NCI-H146 treated with DMSO at 0.1 percent for 48 hours (cell line): ENCODE results near the gene ZSWIM3.
A peak's percentile ranks its signal among the peaks of the same experiment; 100 is the strongest.
"Not testable (repeated sequence)": the region's sequence is repeated elsewhere in the genome, so short reads cannot be mapped to it uniquely, and the experiment has no call there.

Experiments used
- DNase-seq: peaks from one replicate; lab custom pipeline; 2025; ENCODE audit not compliant: unreplicated experiment; lab: John Stamatoyannopoulos, UW

Gene ZSWIM3

GRCh38 chr20:45857114-45857881, at the start of gene ZSWIM3, which contains the start of gene ACOT8:
Gene ZSWIM3 (plus strand): TSS chr20:45857614. CDS start chr20:45857826, 212 bp downstream.
Gene ACOT8 (minus strand): TSS chr20:45857392. CDS start chr20:45857315, 77 bp downstream.
- DNase-seq: peak; percentile 100

DNA sequence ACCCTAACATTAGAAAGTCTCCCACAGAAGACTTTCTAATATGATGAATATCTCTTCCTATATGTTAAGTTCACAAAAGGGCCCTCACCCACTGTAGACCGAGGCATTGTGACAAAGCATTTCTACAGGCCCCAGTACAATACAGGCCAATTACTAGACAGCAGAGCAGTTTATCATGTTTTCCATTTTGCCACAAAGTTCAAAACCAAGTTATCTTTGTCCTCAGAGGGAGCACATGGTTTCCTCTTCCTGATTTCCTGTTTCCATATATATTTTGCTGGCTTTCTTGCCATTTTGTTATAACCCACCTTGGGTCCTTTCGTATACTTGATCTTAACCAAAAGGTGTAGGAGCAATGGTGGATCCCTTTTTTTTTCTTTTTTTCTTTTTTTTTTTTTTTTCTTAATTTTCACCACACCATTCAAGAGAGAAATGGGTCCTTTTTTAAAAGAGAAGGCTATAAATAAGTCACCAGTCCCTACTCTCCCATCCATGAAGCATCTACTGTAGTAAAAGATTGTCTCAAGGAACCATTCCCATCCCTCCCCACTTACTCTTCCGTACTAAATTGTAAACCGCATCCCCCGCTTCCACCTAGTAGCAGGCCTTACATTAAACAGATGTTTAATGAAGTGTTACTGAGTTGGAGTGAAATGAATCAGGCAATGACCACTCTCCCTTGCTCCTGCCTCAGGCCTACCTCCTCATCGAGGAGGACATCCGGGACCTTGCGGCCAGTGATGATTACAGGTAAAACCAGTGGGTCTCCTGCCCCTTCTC, 47.0 kb upstream of the ZSWIM3 start:
- no peak for DNase-seq

GRCh38 chr20:45812157-45813005, 45.0 kb upstream of the ZSWIM3 start, which contains the start of gene UBE2C:
Gene UBE2C (plus strand): TSS chr20:45812644. CDS start chr20:45812696, 52 bp downstream.
- peak; percentile 99 for DNase-seq

DNA sequence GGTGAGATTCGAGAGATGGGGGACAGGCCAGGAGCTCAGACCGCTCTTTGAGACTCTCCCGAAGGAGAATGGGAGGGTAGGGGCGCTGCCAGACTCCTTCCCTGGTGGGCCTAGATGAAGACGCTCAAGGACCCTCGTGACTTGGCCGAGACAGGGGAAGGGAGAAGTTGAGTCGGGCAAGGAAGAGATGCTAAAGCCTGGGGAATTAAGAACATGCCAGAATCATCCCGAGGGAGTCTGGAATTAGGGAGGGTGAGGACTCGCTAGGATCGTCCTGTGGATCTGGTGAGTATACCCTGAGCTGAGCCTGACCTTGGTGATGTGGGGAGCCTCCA, 44.4 kb upstream of the ZSWIM3 start:
- DNase-seq: no peak

DNA sequence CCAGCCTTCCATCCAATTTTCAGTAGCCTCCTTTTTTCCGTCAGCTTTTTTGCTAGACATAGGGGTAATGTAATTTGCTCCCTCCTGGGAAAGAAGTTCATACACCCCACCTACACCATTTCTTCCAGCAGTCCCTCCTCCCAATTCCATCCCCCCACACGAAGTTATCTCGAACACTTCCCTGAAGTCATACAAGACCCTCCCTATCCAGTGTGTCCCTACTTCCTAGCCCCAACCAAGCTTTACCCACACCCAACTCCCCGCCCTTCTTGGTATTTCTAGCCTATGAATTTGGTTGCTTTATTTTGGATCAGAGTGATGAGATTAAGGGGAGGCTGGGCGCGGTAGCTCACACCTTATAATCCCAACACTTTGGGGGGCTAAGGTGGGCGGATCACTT, 43.9 kb upstream of the ZSWIM3 start:
- DNase-seq: no peak

DNA sequence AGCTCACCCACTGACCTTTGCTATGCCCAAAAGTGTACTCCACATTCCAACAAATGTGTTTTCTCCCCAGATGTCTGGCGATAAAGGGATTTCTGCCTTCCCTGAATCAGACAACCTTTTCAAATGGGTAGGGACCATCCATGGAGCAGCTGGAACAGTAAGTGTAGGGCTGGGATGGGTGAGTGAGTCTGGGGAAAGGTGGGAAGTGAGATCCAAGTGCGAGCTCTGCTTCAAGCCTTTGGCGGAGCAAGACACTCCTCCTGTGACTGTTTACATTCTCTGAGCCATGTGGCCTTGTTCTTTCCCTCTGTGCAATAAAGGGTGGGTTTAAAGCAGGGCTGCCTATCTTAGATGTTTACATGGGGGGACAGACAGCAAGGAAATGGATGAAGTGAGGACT, 43.1 kb upstream of the ZSWIM3 start:
- DNase-seq: no peak

DNA sequence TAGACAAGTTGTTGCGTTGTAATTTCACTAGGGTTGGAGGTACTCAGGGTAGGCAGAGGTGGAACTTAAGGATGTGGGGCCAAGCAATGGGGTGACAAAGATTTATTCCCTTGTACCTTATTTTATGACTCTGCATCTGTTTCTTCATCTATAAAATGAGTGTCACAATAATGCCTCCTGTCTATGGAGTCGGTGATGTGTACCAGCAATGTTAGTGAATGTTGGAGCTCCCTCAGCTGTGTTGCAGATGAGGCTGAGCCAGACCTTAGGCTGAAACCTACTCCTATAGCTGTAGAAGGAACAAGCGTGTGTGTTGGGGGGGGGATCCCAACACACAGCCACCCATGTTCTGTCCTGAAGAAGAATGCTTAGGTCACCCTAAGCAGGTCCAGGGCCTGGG, 40.5 kb upstream of the ZSWIM3 start:
- DNase-seq: no peak

- no peak for DNase-seq
Observed at GRCh38 chr20:45817376-45818194, 39.8 kb upstream of the ZSWIM3 start.

GRCh38 chr20:45818239-45818638, 39.2 kb upstream of the ZSWIM3 start:
- no peak for DNase-seq

GRCh38 chr20:45819466-45819865, 37.9 kb upstream of the ZSWIM3 start:
- no peak for DNase-seq

DNA sequence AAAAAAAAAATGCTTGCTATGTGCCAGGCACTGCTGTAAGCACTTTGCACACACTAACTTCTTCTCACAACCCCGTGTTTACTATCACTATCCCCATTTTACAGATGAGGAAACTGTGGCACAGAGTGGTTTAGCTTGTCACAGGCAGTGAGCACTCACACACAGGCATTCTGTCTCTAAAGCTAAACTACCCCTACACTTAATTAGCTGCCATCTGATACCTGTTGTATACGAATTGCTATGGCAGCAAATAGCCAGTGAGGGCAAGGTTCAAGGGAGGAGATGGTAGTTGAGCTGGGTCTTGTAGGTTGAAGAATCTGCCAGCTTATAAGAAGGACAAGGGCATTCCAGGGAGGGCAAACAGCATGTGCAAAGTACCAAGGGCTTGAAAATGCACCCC, 35.5 kb upstream of the ZSWIM3 start:
- DNase-seq: peak; percentile 22

GRCh38 chr20:45822857-45823256, 34.6 kb upstream of the ZSWIM3 start:
- DNase-seq: peak; percentile 17

GRCh38 chr20:45823949-45824835, 33.2 kb upstream of the ZSWIM3 start:
- peak; percentile 33 for DNase-seq

- DNase-seq: no peak
Observed at GRCh38 chr20:45826381-45827019, 30.9 kb upstream of the ZSWIM3 start.

GRCh38 chr20:45827030-45827652, 30.3 kb upstream of the ZSWIM3 start, which contains the start of gene TNNC2:
Gene TNNC2 (minus strand): TSS chr20:45827312. CDS start chr20:45827248, 64 bp downstream.
- DNase-seq: no peak

DNA sequence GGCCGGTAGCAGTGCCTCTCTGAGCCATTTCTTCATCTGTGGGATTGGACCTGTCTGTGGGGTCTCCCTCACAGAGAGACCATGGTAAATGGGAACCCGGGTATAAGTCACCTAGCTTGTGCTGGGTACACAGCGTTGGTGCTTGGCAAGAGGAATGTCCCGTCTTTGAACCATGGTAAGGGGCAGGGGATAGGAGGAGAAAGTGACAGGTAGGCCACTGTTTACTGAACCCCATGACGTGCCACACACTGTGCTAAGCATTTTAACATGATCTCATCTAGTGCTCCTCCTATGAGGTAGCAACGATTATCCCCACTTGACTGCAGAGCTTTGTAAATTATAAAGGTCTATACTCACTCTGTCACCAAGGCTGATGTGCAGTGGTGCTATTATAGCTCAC, 29.7 kb upstream of the ZSWIM3 start:
- no peak for DNase-seq

DNA sequence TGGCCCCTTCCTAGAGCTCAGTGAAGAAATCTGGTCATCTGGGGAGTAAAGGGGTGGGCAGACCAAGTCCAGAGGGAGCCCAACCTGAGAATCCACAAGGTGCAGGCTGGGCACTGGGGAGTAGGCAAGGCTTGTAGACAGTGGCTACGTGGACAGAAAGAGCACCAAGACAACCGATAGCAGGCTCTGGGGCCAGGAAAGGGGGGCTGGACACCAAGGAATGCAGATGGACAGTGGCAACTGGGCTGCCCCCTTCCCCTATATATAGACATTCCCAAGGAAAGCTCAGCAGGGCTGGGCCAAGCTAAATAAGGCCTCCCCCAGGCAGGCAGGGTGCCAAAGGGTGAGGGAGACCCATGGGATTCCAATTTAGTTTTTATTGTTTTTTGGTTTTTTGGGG, 28.8 kb upstream of the ZSWIM3 start:
- DNase-seq: no peak

DNA sequence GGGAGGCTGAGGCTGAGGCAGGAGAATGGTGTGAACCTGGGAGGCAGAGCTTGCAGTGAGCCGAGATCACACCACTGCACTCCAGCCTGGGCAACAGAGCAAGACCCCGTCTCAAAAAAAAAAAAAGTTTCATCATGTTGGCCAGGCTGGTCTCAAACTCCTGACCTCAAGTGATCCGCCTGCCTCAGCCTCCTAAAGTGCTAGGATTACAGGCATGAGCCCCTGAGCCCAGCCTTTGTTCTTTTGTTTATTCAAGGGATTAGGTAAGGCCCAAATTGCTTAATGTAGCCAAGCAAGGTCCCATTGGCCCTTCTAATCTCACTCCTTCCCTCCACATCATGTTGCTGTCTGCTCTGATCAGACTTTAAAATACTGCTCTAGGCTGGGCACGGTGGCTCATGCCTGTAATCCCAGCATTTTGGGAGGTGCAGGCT, 27.7 kb upstream of the ZSWIM3 start:
- DNase-seq: not testable (repeated sequence)
